Duodenal mucosa (tissue), 2 donors: ENCODE data around the gene GNG4.
"Not testable (repeated sequence)": the region's sequence is repeated elsewhere in the genome, so short reads cannot be mapped to it uniquely, and the experiment has no call there.

Source experiments
- H3K27ac ChIP-seq: one replicate; pipeline ENCODE4 v1.7.0; 2013; ENCODE audit warnings: low read depth, low read length
- H3K27me3 ChIP-seq, 2 donors: one replicate each; pipeline ENCODE4 v1.7.0; 2013; ENCODE audit warnings: low read length in 2 of 2, control low read depth in 1 of 2; ENCODE audit not compliant: insufficient read depth in 2 of 2, control insufficient read depth in 1 of 2
- H3K36me3 ChIP-seq, 2 donors: one replicate each; pipeline ENCODE4 v1.7.0; 2013; ENCODE audit warnings: low read length in 2 of 2, control low read depth in 1 of 2; ENCODE audit not compliant: insufficient read depth in 2 of 2, control insufficient read depth in 1 of 2
- H3K4me1 ChIP-seq, 2 donors: one replicate each; pipeline ENCODE4 v1.7.0; 2013; ENCODE audit warnings: low read length in 2 of 2, control low read depth in 1 of 2; ENCODE audit not compliant: insufficient read depth in 2 of 2, control insufficient read depth in 1 of 2
- H3K4me3 ChIP-seq, 2 donors: one replicate each; pipeline ENCODE4 v1.7.0; 2013; ENCODE audit warnings: low read length in 2 of 2, low read depth in 1 of 2
- H3K9ac ChIP-seq, 2 donors: one replicate each; pipeline ENCODE4 v1.7.0; 2013; ENCODE audit warnings: low read length in 2 of 2, low read depth in 1 of 2
- H3K9me3 ChIP-seq, 2 donors: one replicate each; pipeline ENCODE4 v1.7.0; 2013; ENCODE audit warnings: low read length in 2 of 2, control low read depth in 1 of 2; ENCODE audit not compliant: control insufficient read depth in 1 of 2

GNG4 gene

GRCh38 chr1:235612761-235613160 lies 36.8 kb downstream of the GNG4 start:
- no peaks in the 10 kb centered on the region for H3K9me3 ChIP-seq
- no peaks in the 10 kb centered on the region for H3K27me3 ChIP-seq
- no peak overlapping the region for H3K9ac ChIP-seq
- no peak overlapping the region for H3K4me3 ChIP-seq
- H3K27ac ChIP-seq = no peak overlapping the region
- H3K4me1 ChIP-seq = peaks cover 7 to 10% of the 10 kb centered on the region in 2 donors
- no peaks in the 10 kb centered on the region for H3K36me3 ChIP-seq

GRCh38 chr1:235610157-235610556 lies 39.4 kb downstream of the GNG4 start:
- H3K36me3 ChIP-seq = no peaks in the 10 kb centered on the region
- no peak overlapping the region for H3K9ac ChIP-seq
- H3K4me3 ChIP-seq = no peak overlapping the region
- H3K27ac ChIP-seq = no peak overlapping the region
- no peaks in the 10 kb centered on the region for H3K9me3 ChIP-seq
- peaks cover 7 to 10% of the 10 kb centered on the region in 2 donors for H3K4me1 ChIP-seq
- no peaks in the 10 kb centered on the region for H3K27me3 ChIP-seq

DNA sequence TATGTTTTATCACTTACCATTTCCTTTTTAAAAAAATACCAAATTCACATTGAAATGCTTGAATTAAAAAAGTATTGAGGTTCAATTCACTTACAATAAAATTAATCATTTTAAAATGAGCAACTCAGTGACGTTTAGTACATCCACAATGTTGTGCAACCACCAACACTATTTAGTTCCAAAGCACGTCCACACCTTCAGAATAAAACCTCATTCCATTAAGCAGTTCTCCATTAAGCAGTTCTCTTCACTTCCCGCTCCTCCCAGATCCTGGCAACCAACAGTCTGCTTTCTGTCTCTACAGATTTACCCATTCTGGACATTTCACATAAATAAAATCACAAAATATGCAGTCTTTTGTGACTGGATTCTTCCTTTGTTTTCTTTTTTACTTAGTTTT lies 41.3 kb downstream of the GNG4 start:
- Histone ChIP-seq H3K27ac (no peak overlapping the region), H3K27me3 (no peaks in the 10 kb centered on the region), H3K4me1 (peaks cover 3% of the 10 kb centered on the region in 2 donors), H3K36me3 (no peaks in the 10 kb centered on the region), H3K9me3 (no peaks in the 10 kb centered on the region), H3K9ac (no peak overlapping the region), H3K4me3 (no peak overlapping the region)

DNA sequence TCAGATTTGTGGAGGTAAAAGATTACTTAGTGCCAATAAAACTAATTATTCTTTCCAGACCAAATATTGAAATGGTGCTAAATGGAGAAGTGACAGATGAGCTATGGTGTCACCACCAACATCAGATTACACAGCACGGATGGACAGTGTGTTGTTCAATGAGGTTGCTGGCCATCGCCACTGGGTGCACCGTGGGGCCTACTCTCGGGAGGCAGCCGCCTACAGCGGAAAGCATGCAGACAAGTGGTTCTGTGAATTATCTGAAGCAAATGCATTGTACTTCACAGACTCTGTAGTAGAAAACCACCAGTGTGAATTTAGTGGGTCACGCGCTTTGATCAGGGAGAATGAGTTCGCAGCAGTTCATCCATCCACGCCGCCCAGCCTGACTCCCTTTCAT lies 42.3 kb downstream of the GNG4 start:
- H3K36me3 ChIP-seq = no peaks in the 10 kb centered on the region
- H3K9ac ChIP-seq = no peak overlapping the region
- H3K27ac ChIP-seq = no peak overlapping the region
- no peaks in the 10 kb centered on the region for H3K27me3 ChIP-seq
- H3K4me3 ChIP-seq = no peak overlapping the region
- H3K9me3 ChIP-seq = no peaks in the 10 kb centered on the region
- no peaks in the 10 kb centered on the region for H3K4me1 ChIP-seq

GRCh38 chr1:235601104-235601503 lies 48.5 kb downstream of the GNG4 start:
- Histone ChIP-seq H3K27me3 (no peaks in the 10 kb centered on the region), H3K27ac (no peak overlapping the region), H3K9me3 (no peaks in the 10 kb centered on the region), H3K4me1 (no peaks in the 10 kb centered on the region), H3K4me3 (no peak overlapping the region), H3K36me3 (no peaks in the 10 kb centered on the region), H3K9ac (no peak overlapping the region)

GRCh38 chr1:235599536-235599935 lies 50.0 kb downstream of the GNG4 start:
- Histone ChIP-seq H3K27ac (no peak overlapping the region), H3K9me3 (no peaks in the 10 kb centered on the region), H3K4me1 (no peaks in the 10 kb centered on the region), H3K4me3 (no peak overlapping the region), H3K36me3 (no peaks in the 10 kb centered on the region), H3K27me3 (no peaks in the 10 kb centered on the region), H3K9ac (no peak overlapping the region)

DNA sequence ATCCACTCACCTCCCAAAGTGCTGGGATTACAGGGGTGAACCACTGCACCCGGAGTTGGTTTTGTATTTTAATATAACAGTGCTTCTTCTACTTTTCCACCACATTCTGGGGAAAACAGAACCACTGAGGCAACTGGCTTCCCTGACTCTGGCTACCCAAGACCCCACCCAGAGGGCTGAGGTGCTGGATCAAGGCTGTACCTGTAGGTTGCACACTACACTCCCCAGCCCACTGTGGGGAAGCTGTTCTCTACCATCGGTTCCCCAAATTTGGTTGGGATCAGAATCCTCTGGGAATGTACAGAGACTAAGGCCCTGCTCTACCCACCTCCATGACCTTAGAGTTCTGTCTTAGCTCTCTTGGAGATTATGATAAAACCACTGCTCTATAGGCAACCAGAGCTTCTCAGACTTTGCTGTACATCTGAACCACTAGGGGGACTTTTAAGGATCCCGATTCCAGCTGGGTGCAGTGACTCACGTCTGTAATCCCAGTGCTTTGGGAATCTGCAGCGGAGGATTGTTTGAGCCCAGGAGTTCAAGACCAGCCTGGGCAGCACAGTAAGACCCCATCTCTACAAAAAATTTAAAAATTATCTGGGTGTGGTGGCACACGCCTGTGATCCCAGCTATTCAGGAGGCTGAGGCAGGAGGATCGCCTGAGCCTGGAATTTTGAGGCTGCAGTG lies 51.6 kb downstream of the GNG4 start:
- no peaks in the 10 kb centered on the region for H3K27me3 ChIP-seq
- H3K27ac ChIP-seq = no peak overlapping the region
- no peaks in the 10 kb centered on the region for H3K4me1 ChIP-seq
- no peak overlapping the region for H3K9ac ChIP-seq
- H3K36me3 ChIP-seq = no peaks in the 10 kb centered on the region
- no peaks in the 10 kb centered on the region for H3K9me3 ChIP-seq
- H3K4me3 ChIP-seq = no peak overlapping the region

DNA sequence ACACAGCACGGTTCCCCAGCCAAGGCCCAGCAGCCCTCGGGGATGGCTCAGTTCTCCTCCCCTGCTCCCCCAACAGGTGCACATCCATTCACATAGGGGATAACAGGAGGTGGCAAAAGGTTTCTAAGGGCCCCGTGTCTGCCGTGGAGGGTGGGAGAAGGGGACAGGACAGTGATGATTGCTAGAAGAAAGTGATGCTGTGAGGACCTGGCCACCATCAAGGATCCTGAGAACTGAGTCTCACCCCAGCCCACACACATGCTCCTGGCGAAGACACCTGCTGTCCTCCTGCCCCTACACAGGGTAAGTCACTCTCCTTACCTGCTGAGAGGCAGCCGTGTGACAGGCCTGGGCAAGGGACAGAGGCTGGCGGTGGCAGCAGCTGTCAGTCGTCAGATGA lies 54.5 kb downstream of the GNG4 start:
- Histone ChIP-seq H3K27ac (no peak overlapping the region), H3K4me1 (no peaks in the 10 kb centered on the region), H3K9me3 (no peaks in the 10 kb centered on the region), H3K36me3 (no peaks in the 10 kb centered on the region), H3K4me3 (no peak overlapping the region), H3K9ac (no peak overlapping the region), H3K27me3 (no peaks in the 10 kb centered on the region)

DNA sequence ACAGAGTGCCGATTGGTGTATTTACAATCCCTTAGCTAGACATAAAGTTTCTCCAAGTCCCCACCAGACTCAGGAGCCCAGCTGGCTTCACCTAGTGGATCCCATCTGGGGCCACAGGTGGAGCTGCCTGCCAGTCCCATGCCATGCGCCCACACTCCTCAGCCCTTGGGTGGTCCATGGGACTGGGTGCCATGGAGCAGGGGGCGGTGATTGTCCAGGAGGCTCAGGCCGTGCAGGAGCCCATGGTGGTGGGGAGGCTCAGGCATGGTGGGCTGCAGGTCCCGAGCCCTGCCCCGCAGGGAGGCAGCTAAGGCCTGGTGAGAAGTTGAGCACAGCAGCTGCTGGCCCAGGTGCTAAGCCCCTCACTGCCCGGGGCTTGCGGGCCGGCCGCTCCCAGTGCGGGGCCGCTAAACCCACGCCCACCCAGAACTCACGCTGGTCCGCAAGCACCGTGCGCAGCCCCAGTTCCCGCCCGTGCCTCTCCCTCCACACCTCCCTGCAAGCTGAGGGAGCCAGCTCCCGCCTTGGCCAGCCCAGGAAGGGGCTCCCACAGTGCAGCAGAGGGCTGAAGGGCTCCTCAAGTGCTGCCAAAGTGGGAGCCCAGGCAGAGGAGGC lies 55.2 kb downstream of the GNG4 start:
- H3K4me3 ChIP-seq, H3K36me3 ChIP-seq, H3K9me3 ChIP-seq, H3K4me1 ChIP-seq, H3K27me3 ChIP-seq, H3K27ac ChIP-seq, H3K9ac ChIP-seq: not testable (repeated sequence)

DNA sequence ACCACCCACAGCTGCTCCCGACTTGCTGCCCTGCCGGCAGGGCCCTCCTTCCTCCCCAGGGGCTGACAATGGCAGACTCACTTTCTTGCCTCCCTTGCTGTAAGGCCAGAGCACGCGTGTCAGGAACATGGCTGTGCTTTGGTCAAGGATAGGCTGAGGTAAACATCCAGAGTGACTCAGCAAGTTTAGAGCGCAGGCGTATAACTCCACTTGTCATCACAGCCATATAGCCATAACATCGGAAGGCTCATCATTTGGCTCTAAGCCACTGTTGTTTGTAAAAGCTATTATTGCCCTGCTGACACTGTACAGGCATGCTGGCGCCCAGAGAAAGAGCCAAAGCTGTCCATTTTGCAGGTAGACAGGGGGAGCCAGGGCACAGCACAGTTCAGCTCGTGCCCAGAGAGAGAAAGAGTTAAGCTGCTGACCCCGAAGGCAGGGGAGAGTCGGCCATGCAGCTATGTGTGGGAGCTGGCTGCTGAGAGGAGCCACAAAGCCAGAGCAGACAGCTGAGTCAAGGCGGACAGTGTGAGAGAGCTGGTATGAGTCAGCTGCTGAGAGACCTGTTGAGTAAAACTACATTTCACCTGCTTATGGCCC lies 60.6 kb downstream of the GNG4 start:
- no peaks in the 10 kb centered on the region for H3K36me3 ChIP-seq
- H3K27ac ChIP-seq = no peak overlapping the region
- no peaks in the 10 kb centered on the region for H3K27me3 ChIP-seq
- no peaks in the 10 kb centered on the region for H3K4me1 ChIP-seq
- peaks cover 3 to 4% of the 10 kb centered on the region in 2 donors for H3K9me3 ChIP-seq
- no peak overlapping the region for H3K4me3 ChIP-seq
- H3K9ac ChIP-seq = no peak overlapping the region
